GM21619 (cell line): ENCODE data around the gene LECT2.

Source experiments
- ATAC-seq: cut with Tn5 transposase; IDR thresholded peaks from one replicate; pipeline ENCODE4 v1.9.1; 2021; ENCODE audit not compliant: unreplicated experiment

The LECT2 gene

DNA sequence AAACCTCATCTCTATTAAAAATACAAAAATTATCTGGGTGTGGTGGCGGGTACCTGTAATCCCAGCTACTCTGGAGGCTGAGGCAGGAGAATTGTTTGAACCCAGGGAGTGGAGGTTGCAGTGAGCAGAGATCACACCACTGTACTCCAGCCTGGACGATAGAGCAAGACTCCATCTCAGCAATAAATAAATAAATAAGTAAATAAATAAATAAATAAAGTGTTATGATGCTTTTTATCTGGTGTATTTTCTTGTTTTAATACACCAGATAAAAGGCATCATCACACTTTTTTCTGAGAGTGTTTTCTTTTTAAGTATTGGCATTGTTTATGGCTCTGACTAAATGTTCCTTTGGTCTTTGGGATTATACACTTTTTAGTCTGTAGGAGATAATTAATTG, 24.2 kb upstream of the LECT2 start:
- no peak for ATAC-seq

- ATAC-seq: no peak
Observed at GRCh38 chr5:135978212-135978631, 23.4 kb upstream of the LECT2 start.

GRCh38 chr5:135977375-135977928, 22.7 kb upstream of the LECT2 start:
- peak; percentile 61 for ATAC-seq

DNA sequence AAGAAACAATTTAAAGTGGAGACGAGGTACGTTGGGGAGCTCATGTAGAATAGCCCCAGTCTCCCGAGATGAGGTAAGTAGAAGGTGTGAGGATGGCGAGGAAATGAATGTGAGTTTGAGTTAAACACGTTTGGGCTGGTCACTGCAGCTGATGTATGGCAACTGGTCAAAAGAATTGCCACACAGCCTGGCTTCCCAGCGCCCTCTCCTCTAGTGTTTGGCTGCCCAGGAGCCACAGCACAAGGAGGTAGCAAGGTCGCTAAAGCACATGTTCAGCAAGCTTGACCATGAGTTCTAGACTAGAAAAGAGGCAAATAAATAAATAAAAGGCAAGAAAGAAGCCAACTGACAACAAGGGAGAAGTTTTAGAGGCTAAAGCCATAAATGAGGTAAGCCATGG, 21.4 kb upstream of the LECT2 start:
- no peak for ATAC-seq

DNA sequence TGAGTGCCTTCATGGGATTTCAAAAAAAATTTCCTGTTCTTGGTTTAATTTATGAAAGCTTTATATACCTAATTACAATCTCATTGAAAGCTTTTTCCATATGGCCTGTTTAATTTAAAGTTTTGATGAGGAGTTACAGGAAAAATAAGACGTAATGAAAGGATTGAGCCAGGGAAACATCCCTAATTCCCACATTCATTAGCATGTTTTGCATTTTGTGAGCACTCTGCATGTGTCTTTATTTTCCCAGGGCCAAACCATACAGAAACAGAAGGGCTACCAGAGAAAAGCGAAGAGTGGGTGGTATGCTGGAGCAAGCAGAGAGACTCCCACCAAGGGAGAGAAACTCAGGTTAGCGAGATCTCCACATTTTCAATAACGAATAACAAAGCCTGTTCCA, 20.3 kb upstream of the LECT2 start:
- no peak for ATAC-seq

DNA sequence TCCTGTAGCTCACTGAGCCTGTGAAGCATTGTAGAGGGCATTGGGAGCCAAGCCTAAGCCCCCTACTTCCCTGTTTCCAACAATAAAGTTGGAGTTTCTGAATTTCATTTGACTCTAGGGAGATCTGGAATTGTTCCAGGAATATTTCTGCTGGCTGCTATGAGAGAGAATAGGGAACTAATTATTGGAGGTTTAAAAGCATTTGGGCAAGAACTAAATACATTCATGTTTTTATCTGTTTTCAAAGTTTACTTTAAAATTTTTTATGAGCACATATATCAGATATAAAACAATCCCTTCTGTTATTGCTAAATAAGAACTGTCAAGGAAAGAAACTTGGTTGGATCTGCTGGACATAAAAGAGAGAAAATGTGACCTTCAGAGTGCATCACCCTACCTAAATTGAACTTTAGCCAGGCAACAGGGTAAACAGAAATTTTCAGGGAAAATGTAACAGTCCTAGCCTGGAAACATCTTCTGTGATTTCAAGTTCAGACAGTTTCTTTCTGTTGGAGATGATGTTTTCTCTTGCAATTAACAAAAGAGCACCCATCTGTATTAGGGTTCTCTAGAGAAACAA, 19.3 kb upstream of the LECT2 start:
- ATAC-seq: no peak

DNA sequence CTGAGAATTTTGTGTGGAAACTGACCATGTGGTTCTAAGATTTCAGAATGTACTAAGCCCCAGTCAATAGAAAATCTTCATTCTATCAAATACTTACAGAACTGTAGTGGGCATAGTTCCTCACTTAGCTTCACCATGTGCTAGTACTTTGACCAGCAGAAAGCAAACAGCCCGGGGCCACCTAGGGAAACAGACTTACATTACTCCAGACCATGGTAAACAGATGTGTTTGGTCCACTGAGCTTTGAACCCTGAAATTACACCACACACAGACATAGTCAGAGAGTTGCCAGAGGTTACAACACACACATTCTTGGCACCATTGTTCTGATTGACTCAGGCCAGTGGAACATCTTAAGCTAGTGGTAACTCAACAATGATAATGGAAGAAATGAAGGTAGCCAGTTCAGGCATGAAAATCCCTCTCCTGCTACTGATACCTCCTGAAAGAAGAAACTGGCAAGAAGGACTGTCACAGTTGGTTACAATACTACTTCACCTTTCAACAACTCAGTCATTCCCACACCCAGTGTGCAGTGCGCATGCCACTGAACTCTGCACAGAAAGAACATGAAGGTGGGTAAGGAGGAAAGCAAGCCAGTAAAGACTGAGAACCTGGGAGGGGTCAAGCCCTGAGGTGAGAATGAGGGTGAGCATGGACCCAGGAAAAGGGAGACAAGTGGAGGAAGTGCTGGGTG, 18.7 kb upstream of the LECT2 start:
- no peak for ATAC-seq

DNA sequence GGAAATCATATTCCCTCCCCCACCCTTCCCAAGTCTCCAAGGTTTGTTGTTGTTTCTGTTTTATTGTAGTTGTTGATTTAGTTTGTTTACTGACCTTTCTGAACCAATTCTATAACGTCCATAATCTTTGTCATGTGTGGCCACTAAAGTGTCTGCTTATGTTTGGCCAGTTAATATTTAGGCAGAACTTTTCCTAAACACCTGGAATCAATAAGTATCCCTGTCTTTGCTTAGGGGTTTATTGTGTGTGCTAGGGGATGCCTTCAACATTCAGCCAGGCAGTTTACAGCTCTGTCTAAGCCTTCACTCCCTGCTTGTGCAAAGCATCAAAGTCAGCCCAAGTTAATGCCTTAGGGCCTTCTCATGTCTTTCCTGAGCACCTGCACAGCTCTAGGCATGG, 16.9 kb upstream of the LECT2 start:
- ATAC-seq: no peak

GRCh38 chr5:135966790-135967189, 12.0 kb upstream of the LECT2 start:
- ATAC-seq: no peak

GRCh38 chr5:135966165-135966564, 11.4 kb upstream of the LECT2 start:
- ATAC-seq: no peak

GRCh38 chr5:135965504-135965903, 10.7 kb upstream of the LECT2 start:
- ATAC-seq: no peak

- ATAC-seq: no peak
Observed at GRCh38 chr5:135964670-135965320, 10.0 kb upstream of the LECT2 start.

- ATAC-seq: no peak
Observed at GRCh38 chr5:135955525-135955924, 742 bp upstream of the LECT2 start.

DNA sequence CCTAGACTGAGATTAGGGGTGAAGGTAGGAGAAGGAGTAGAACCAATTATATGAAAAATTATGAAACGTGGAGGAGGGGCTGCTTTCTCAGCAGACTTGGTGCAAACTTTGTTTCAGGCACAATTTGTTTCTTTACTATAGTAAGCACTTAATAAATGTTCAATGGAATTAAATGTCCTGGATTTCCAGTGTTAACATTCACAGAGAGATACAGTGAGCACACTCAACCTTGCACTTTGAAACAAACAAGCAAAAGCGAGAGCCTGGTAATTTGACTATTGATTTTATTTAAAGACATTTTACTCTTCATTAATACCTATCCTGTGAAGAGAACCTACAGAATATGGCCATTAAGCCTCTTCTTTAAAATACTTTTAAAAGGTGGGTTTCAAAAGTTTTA, 933 bp downstream of the LECT2 start:
- ATAC-seq: no peak

- ATAC-seq: no peak
Observed at GRCh38 chr5:135952683-135953082, 2.1 kb downstream of the LECT2 start.

DNA sequence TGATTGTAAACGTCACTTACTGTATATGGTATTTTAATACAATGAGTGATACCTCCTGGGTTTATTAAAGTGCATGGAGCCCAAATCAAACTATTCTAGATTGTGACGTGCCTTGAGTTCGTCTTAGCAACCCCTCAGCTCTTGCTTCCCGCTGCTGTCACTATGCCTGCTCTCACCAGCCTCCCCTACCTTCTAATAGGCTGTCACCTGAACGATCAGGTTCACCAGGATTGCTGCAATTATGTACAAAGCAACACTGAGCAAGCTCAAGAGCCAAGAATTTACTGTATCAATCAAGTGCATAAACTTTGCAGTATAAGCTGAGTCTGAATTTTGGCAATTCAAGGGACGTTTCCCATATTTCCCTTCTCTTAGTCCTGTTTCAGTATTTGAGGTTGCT, 3.0 kb downstream of the LECT2 start:
- no peak for ATAC-seq

DNA sequence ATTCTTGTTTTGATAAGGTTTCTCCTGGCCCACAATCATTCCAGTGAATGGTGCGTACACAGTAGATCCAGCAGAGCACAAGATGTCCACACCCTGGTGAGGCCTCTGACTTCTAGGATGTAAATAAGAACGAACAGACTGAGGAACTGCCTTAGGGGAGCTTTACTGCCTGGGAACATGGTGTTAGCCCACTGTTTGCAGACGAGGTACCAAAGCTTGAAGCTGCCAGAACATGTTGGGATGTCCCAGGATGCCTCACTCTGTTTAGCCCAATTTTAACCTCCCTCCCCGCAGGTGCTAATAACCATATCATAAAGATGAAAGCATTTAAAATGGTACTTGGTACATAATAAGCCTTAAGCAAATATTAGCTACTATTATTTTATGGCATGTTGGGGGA, 3.5 kb downstream of the LECT2 start:
- no peak for ATAC-seq

DNA sequence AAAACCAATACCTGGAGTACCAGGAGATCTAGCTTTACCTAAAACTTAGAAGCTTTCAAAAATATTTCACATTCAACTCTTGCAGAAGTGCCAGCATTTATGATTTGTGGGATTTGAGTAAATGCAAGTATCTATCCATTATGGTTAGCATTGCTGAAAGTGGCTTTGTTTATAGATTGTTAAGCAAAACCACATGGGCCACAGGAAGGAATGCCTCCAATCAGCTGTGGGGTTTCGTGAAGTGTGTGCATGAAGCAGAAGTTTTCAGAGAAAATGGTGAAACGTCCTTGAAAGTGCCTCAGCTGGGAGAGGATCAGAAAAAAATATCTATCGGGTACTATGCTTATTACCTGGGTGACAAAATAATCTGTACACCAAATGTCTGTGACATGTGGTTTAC, 4.2 kb downstream of the LECT2 start:
- no peak for ATAC-seq

DNA sequence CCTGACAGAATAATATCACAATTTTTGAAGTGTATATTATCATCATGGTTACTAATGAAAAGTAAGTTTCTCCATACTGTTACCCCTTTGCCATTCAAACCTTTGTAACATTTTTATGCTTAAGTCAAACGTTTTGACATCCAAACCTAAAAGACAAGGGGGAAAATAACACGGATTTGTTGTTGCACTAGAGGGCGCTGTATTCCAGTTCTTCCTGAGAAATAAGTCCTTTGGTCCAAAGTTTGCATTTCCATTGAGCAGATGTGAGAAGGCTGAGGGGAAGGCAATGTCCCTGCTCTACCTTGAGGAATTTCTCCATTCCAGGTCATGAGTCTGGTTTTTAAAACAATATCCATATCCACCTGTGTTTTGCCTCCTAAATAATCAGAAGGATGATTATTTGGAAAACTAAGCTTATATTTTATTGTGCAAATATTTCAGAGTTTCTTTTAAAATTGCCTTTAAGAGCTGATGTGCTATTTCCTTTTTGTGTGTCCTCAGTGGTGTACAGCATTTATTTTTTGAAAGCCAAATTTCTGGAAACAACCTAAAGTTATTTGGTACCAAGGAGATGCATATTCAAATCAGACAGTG, 9.7 kb downstream of the LECT2 start:
- no peak for ATAC-seq

- ATAC-seq: no peak
Observed at GRCh38 chr5:135944564-135944963, 10.2 kb downstream of the LECT2 start.

DNA sequence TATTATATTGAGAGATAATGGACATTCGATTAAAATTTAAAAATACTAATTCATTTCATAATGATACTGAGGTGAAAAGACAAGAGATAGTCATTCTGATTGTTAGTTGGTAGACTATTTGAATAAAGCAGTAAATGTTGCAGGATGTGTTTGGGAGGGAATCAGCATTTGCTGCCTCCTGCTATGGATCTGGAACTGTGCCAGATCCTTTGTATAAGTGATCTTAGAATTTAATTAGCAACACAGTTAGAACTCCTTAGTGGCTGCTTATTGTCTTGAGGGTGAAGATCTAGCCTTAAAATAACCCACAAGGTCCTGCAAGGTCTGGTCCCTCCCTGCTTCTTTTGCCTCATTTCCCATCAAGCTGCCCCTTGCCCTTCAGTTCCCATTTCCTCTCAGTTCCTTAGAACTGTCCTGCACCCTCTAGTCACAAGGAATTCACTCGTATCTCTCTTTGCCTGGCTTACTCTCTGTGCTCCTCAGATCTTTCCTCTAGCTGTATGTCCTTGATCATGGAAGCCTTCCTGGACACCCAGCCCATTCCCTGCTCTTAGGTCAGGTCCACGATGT, 12.5 kb downstream of the LECT2 start:
- no peak for ATAC-seq

DNA sequence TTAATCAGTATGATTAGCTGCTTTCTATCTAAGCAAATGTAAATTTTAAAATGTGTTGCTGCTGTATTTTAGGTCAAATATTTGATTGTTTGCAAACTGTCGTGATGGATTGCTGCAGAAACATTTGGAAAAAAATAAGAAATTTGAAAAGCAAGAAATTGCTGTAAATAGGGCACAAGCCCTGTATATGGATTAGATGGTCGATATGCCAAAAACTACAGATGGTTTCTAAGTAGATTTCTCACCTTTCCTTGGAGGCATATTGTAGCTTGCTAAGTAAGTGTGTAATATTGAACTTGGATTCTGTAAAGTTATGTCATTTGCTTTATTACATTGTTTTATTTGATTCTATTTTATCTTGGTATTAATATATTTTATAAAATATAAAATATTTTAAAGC, 13.1 kb downstream of the LECT2 start:
- no peak for ATAC-seq
